Liver (tissue), 9 donors: Measurements from ENCODE around the gene ZNF618. TPM values are rescaled to one million over a fixed set of nuclear protein-coding genes. Genes with fewer than 3 reads are reported as not detected.

ENCODE experiments used
- DNase-seq: peaks from one replicate; pipeline ENCODE4 v3.0.0-alpha.2; 2017; ENCODE audit warnings: low spot score
- H3K27ac ChIP-seq, 2 donors: one replicate each; pipeline ENCODE4 v1.7.0; 2013; ENCODE audit warnings: inconsistent platforms in 2 of 2, low read length in 2 of 2, control low read depth in 1 of 2, low read depth in 1 of 2, mild to moderate bottlenecking in 1 of 2
- H3K27me3 ChIP-seq, 4 donors: one replicate each; pipeline versions ENCODE4 v1.6.1 to v1.7.0; 2013; ENCODE audit warnings: low read length in 3 of 4, inconsistent platforms in 1 of 4, mild to moderate bottlenecking in 1 of 4, moderate library complexity in 1 of 4; ENCODE audit not compliant: control insufficient read depth in 4 of 4, insufficient read depth in 4 of 4
- H3K36me3 ChIP-seq, 4 donors: one replicate each; pipeline versions ENCODE4 v1.6.1 to v1.7.0; 2013; ENCODE audit warnings: low read length in 3 of 4, mild to moderate bottlenecking in 3 of 4, low read depth in 1 of 4, moderate library complexity in 1 of 4; ENCODE audit not compliant: control insufficient read depth in 4 of 4, insufficient read depth in 3 of 4
- H3K4me1 ChIP-seq, 4 donors: one replicate each; pipeline versions ENCODE4 v1.6.1 to v1.7.0; 2013; ENCODE audit warnings: low read length in 3 of 4, mild to moderate bottlenecking in 3 of 4, moderate library complexity in 1 of 4; ENCODE audit not compliant: control insufficient read depth in 4 of 4, insufficient read depth in 4 of 4
- H3K4me3 ChIP-seq, 3 donors: one replicate each; pipeline versions ENCODE4 v1.6.1 to v1.7.0; 2013; ENCODE audit warnings: low read length in 3 of 3, control low read depth in 1 of 3, low read depth in 1 of 3, mild to moderate bottlenecking in 1 of 3
- H3K9ac ChIP-seq, 2 donors: one replicate each; pipeline ENCODE4 v1.7.0; 2013; ENCODE audit warnings: low read length in 2 of 2, mild to moderate bottlenecking in 2 of 2, moderate library complexity in 2 of 2, control low read depth in 1 of 2, low read depth in 1 of 2
- H3K9me3 ChIP-seq, 4 donors: one replicate each; pipeline versions ENCODE4 v1.6.1 to v1.7.0; 2013; ENCODE audit warnings: low read length in 3 of 4; ENCODE audit not compliant: control insufficient read depth in 4 of 4
- EGR1 ChIP-seq, 2 donors: IDR thresholded peaks; 2 replicates each; pipeline ENCODE4 v1.6.1; 2016 to 2018; ENCODE audit warnings: antibody characterized with exemption in 2 of 2, low read depth in 2 of 2
- FOXA1 ChIP-seq: IDR thresholded peaks from 2 replicates; pipeline ENCODE4 v1.6.1; 2016; ENCODE audit warnings: antibody characterized with exemption
- FOXA2 ChIP-seq: IDR thresholded peaks from 2 replicates; pipeline ENCODE4 v1.6.1; 2016; ENCODE audit warnings: antibody characterized with exemption
- GABPA ChIP-seq, 2 donors: IDR thresholded peaks in 1 of 2; conservative IDR thresholded peaks in 1 of 2; 2 replicates each; pipeline ENCODE4 v1.6.1; 2016; ENCODE audit warnings: antibody characterized with exemption in 2 of 2, mild to moderate bottlenecking in 1 of 2, moderate library complexity in 1 of 2
- HNF4A ChIP-seq, 2 donors: conservative IDR thresholded peaks; 2 replicates each; pipeline ENCODE4 v1.6.1; 2016; ENCODE audit warnings: antibody characterized with exemption in 2 of 2, mild to moderate bottlenecking in 2 of 2
- HNF4G ChIP-seq: IDR thresholded peaks from 2 replicates; pipeline ENCODE4 v1.6.1; 2016; ENCODE audit warnings: antibody characterized with exemption
- JUND ChIP-seq, 2 donors: IDR thresholded peaks; 2 replicates each; pipeline ENCODE4 v1.6.1; 2016; ENCODE audit warnings: antibody characterized with exemption in 2 of 2
- NR2F2 ChIP-seq: IDR thresholded peaks from 2 replicates; pipeline ENCODE4 v1.6.1; 2016; ENCODE audit warnings: antibody characterized with exemption
- RAD21 ChIP-seq, 2 donors: IDR thresholded peaks; 2 replicates each; pipeline ENCODE4 v1.6.1; 2016; ENCODE audit warnings: antibody characterized with exemption in 2 of 2, mild to moderate bottlenecking in 2 of 2
- RXRA ChIP-seq, 2 donors: IDR thresholded peaks; 2 replicates each; pipeline ENCODE4 v1.6.1; 2017 to 2018; ENCODE audit warnings: antibody characterized with exemption in 2 of 2, mild to moderate bottlenecking in 1 of 2
- SP1 ChIP-seq: IDR thresholded peaks from 2 replicates; pipeline ENCODE4 v1.6.1; 2018; ENCODE audit warnings: antibody characterized with exemption, mild to moderate bottlenecking
- YY1 ChIP-seq: IDR thresholded peaks from 2 replicates; pipeline ENCODE4 v1.6.1; 2016; ENCODE audit warnings: antibody characterized with exemption, mild to moderate bottlenecking
- WGBS: extraction: QIAGEN DNeasy Blood & Tissue Kit; methylation state at CpG from one replicate; pipeline ENCODE4 v1.1.7; 2013; 5-methylcytosine and 5-hydroxymethylcytosine counted together
- polyA plus RNA-seq, 2 donors: library from polyadenylated mRNA; stranded (reverse) in 1 of 2; unstranded in 1 of 2; fragments of 200-250 nt in 1 of 2; fragments of >200 nt in 1 of 2; fragmentation: Nextera tagmentation in 1 of 2; extraction: Ambion mirVana in 1 of 2; gene quantifications; one replicate each; pipeline versions ENCODE4 v1.2.1 to v1.2.3, GENCODE V29; 2013 to 2015
- total RNA-seq, 2 donors: library from RNA; depleted of rRNA; stranded (reverse); fragments of >200 nt; gene quantifications; one replicate each; pipeline ENCODE4 v1.2.3, GENCODE V29; 2014
- TF ChIP-seq, protein P1 (sequence below): IDR thresholded peaks from 2 replicates; pipeline ENCODE4 v1.6.1; 2016; ENCODE audit warnings: antibody characterized with exemption, mild to moderate bottlenecking
- TF ChIP-seq, protein P2 (sequence below): fragments of 150-350 bp; IDR thresholded peaks from 2 replicates; pipeline ENCODE4 v1.5.1; 2017; ENCODE audit warnings: improper control_type of control experiment, low read depth, low read length; ENCODE audit not compliant: missing input control
- TF ChIP-seq, protein P3 (sequence below): IDR thresholded peaks from 2 replicates; pipeline ENCODE4 v1.6.1; 2016; ENCODE audit warnings: antibody characterized with exemption
- TF ChIP-seq, protein P4 (sequence below): IDR thresholded peaks from 2 replicates; pipeline ENCODE4 v1.6.1; 2016; ENCODE audit warnings: antibody characterized with exemption
- TF ChIP-seq, protein P5 (sequence below): IDR thresholded peaks from 2 replicates; pipeline ENCODE4 v1.6.1; 2016; ENCODE audit warnings: antibody characterized with exemption
- donor health status: healthy.
- donor health status: healthy.
- donor health status: healthy.
- donor health status: healthy.
- donor health status: healthy.

Gene ZNF618
- total and polyA plus RNA-seq, 4 donors: 2.2 to 6.5 (median 3.7) TPM

DNA sequence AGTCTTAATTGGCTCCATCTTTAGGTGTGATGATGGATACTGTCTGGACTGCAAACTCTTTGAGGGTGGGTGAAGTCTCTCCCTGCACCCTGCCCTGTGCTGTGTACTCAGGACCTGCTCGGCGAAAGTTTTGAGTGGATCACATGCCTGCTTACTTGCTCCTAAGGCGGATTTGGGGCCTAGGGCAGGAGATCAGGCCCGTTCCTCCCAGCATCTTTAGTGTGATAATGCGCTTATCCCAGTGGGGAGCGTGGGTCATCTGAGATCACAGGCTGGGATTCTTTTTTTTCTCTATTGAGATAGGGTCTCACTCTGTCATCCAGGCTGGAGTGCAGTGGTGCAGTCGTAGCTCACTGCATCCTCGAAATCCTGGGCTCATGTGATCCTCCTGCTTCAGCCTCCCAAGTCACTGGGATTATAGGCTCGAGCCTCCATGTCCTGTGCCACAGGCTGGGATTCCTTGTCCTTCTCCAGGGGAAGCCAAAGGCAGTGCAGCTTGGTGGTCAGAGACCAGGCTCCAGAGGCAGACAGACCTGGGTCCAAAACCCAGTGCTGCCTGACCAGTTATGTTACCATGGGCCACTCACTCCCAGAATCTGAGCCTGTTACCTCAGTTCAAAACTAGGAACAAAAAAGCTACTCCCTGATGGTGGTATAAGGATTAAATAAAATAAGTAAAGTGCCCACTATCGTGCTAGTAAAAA, 59.7 kb downstream of the ZNF618 start:
- TF ChIP-seq NR2F2 (no peak), EGR1 (IDR thresholded peaks at IDR 0.05; ENCODE audit: low read depth in 2 of 2) (no peak), GABPA (IDR thresholded peaks at IDR 0.05 in 1 of 2, conservative IDR thresholded peaks at IDR 0.05 in 1 of 2) (no peak), JUND (IDR thresholded peaks at IDR 0.05) (no peak), RAD21 (IDR thresholded peaks at IDR 0.05) (no peak), FOXA2 (no peak)
- TF ChIP-seq, protein P1, sequence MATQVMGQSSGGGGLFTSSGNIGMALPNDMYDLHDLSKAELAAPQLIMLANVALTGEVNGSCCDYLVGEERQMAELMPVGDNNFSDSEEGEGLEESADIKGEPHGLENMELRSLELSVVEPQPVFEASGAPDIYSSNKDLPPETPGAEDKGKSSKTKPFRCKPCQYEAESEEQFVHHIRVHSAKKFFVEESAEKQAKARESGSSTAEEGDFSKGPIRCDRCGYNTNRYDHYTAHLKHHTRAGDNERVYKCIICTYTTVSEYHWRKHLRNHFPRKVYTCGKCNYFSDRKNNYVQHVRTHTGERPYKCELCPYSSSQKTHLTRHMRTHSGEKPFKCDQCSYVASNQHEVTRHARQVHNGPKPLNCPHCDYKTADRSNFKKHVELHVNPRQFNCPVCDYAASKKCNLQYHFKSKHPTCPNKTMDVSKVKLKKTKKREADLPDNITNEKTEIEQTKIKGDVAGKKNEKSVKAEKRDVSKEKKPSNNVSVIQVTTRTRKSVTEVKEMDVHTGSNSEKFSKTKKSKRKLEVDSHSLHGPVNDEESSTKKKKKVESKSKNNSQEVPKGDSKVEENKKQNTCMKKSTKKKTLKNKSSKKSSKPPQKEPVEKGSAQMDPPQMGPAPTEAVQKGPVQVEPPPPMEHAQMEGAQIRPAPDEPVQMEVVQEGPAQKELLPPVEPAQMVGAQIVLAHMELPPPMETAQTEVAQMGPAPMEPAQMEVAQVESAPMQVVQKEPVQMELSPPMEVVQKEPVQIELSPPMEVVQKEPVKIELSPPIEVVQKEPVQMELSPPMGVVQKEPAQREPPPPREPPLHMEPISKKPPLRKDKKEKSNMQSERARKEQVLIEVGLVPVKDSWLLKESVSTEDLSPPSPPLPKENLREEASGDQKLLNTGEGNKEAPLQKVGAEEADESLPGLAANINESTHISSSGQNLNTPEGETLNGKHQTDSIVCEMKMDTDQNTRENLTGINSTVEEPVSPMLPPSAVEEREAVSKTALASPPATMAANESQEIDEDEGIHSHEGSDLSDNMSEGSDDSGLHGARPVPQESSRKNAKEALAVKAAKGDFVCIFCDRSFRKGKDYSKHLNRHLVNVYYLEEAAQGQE: no peak
- TF ChIP-seq, protein P2, sequence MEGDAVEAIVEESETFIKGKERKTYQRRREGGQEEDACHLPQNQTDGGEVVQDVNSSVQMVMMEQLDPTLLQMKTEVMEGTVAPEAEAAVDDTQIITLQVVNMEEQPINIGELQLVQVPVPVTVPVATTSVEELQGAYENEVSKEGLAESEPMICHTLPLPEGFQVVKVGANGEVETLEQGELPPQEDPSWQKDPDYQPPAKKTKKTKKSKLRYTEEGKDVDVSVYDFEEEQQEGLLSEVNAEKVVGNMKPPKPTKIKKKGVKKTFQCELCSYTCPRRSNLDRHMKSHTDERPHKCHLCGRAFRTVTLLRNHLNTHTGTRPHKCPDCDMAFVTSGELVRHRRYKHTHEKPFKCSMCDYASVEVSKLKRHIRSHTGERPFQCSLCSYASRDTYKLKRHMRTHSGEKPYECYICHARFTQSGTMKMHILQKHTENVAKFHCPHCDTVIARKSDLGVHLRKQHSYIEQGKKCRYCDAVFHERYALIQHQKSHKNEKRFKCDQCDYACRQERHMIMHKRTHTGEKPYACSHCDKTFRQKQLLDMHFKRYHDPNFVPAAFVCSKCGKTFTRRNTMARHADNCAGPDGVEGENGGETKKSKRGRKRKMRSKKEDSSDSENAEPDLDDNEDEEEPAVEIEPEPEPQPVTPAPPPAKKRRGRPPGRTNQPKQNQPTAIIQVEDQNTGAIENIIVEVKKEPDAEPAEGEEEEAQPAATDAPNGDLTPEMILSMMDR: no peak
- Histone ChIP-seq H3K4me3 (no peak overlapping the region), H3K4me1 (peaks cover 0 to 3% (median 0%) of the 10 kb centered on the region in 4 donors), H3K27ac (no peak overlapping the region), H3K9ac (no peak overlapping the region), H3K36me3 (no peaks in the 10 kb centered on the region), H3K27me3 (no peaks in the 10 kb centered on the region), H3K9me3 (no peaks in the 10 kb centered on the region)
- 95% methylated on average over 10 of the region's 10 CpGs for WGBS
- no peak for DNase-seq

DNA sequence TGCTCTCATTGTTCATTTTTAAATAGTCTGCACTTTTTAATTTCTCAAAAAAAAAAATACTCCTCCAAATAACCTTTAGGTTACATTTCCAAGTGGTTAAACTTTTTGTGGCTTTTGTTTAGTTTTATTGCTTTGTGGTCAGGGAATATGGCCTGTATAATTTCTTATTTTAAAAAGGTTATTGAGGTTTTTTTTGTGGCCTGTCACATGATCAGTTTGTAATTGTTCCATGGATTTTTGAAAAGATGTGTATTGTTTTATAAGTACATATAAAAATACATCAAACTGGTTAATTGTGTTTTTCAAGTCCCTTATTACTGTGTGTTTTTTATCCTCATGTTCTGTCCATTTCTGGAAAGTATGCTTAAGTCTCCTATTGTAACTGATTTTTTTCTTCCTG, 64.0 kb downstream of the ZNF618 start:
- no peak for DNase-seq
- H3K9me3 ChIP-seq: no peaks in the 10 kb centered on the region
- H3K27ac ChIP-seq: no peak overlapping the region
- no peaks in the 10 kb centered on the region for H3K27me3 ChIP-seq
- no peak overlapping the region for H3K4me3 ChIP-seq
- TF ChIP-seq GABPA (IDR thresholded peaks at IDR 0.05 in 1 of 2, conservative IDR thresholded peaks at IDR 0.05 in 1 of 2) (no peak), SP1 (no peak), EGR1 (IDR thresholded peaks at IDR 0.05; ENCODE audit: low read depth in 2 of 2) (no peak), HNF4G (no peak), YY1 (no peak), FOXA2 (no peak), RXRA (IDR thresholded peaks at IDR 0.05) (no peak), NR2F2 (no peak), RAD21 (IDR thresholded peaks at IDR 0.05) (no peak), HNF4A (conservative IDR thresholded peaks at IDR 0.05) (no peak), FOXA1 (no peak), JUND (IDR thresholded peaks at IDR 0.05) (no peak)
- TF ChIP-seq, protein P3, sequence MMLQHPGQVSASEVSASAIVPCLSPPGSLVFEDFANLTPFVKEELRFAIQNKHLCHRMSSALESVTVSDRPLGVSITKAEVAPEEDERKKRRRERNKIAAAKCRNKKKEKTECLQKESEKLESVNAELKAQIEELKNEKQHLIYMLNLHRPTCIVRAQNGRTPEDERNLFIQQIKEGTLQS: no peak
- TF ChIP-seq, protein P2: no peak
- TF ChIP-seq, protein P4, sequence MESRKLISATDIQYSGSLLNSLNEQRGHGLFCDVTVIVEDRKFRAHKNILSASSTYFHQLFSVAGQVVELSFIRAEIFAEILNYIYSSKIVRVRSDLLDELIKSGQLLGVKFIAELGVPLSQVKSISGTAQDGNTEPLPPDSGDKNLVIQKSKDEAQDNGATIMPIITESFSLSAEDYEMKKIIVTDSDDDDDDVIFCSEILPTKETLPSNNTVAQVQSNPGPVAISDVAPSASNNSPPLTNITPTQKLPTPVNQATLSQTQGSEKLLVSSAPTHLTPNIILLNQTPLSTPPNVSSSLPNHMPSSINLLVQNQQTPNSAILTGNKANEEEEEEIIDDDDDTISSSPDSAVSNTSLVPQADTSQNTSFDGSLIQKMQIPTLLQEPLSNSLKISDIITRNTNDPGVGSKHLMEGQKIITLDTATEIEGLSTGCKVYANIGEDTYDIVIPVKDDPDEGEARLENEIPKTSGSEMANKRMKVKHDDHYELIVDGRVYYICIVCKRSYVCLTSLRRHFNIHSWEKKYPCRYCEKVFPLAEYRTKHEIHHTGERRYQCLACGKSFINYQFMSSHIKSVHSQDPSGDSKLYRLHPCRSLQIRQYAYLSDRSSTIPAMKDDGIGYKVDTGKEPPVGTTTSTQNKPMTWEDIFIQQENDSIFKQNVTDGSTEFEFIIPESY: no peak
- TF ChIP-seq, protein P1: no peak
- TF ChIP-seq, protein P5, sequence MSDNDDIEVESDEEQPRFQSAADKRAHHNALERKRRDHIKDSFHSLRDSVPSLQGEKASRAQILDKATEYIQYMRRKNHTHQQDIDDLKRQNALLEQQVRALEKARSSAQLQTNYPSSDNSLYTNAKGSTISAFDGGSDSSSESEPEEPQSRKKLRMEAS: no peak
- H3K4me1 ChIP-seq: no peaks in the 10 kb centered on the region
- no peaks in the 10 kb centered on the region for H3K36me3 ChIP-seq
- no peak overlapping the region for H3K9ac ChIP-seq
